Breast epithelium (tissue), 4 donors: ENCODE measurements around the gene KIF26B. TPM values are rescaled to one million over a fixed set of nuclear protein-coding genes. Genes with fewer than 3 reads are reported as not detected.

ENCODE experiments used
- DNase-seq, 2 donors: peaks; one replicate each; pipeline ENCODE4 v3.0.0-alpha.2; 2019; ENCODE audit warnings: low spot score in 2 of 2
- H3K27ac ChIP-seq, 2 donors: fragments of 200-600 bp; sonication (generic) in 1 of 2; one replicate each; pipeline ENCODE4 v1.5.1; 2016 to 2019; ENCODE audit warnings: mild to moderate bottlenecking in 1 of 2
- H3K27me3 ChIP-seq, 2 donors: fragments of 200-600 bp; sonication (generic) in 1 of 2; one replicate each; pipeline versions ENCODE4 v1.5.1 to v1.6.0; 2017 to 2019; ENCODE audit warnings: control low read depth in 1 of 2, mild to moderate bottlenecking in 1 of 2
- H3K36me3 ChIP-seq: fragments of 200-600 bp; one replicate; pipeline ENCODE4 v1.5.1; 2019
- H3K4me1 ChIP-seq, 2 donors: fragments of 200-600 bp; sonication (generic); one replicate each; pipeline ENCODE4 v1.5.1; 2016 to 2019; ENCODE audit warnings: control low read depth in 1 of 2
- H3K4me3 ChIP-seq, 3 donors: fragments of 200-600 bp; sonication (generic); 1 replicate in 2 of 3; 2 replicates in 1 of 3; pipeline ENCODE4 v1.5.1; 2016 to 2019; ENCODE audit warnings: mild to moderate bottlenecking in 3 of 3, moderate library complexity in 2 of 3
- H3K9me3 ChIP-seq, 2 donors: fragments of 200-600 bp; sonication (generic) in 1 of 2; one replicate each; pipeline ENCODE4 v1.5.1; 2016 to 2019; ENCODE audit warnings: control low read depth in 1 of 2
- POLR2A ChIP-seq: fragments of 450-650 bp; IDR thresholded peaks from one replicate; pipeline ENCODE4 v1.6.1; 2016; ENCODE audit warnings: antibody characterized with exemption, mild to moderate bottlenecking, moderate library complexity
- POLR2AphosphoS5 ChIP-seq, 3 donors: sonication (generic); formaldehyde crosslinking; IDR thresholded peaks; one replicate each; pipeline ENCODE4 v1.6.1; 2017; ENCODE audit warnings: antibody characterized with exemption in 3 of 3
- intact Hi-C: fragments of 100-400 bp; cut with DNase I; formaldehyde crosslinking; loops from one replicate; pipeline ENCODE4 v1.15.1; 2023; ENCODE audit warnings: low total_unique reads
- total RNA-seq, 3 donors: library from RNA; depleted of rRNA; stranded (reverse); fragments of >200 nt; gene quantifications; one replicate each; pipeline ENCODE4 v1.1.0, GENCODE V29; 2016
- TF ChIP-seq, protein P1 (sequence below), 3 donors: fragments of 450-650 bp; IDR thresholded peaks; one replicate each; pipeline ENCODE4 v1.5.1; 2016 to 2017; ENCODE audit warnings: antibody characterized with exemption in 3 of 3, mild to moderate bottlenecking in 3 of 3, moderate library complexity in 3 of 3

The KIF26B gene
- total RNA-seq, 3 donors from 2014 or later: 0.32 to 1.0 (median 0.33) TPM

DNA sequence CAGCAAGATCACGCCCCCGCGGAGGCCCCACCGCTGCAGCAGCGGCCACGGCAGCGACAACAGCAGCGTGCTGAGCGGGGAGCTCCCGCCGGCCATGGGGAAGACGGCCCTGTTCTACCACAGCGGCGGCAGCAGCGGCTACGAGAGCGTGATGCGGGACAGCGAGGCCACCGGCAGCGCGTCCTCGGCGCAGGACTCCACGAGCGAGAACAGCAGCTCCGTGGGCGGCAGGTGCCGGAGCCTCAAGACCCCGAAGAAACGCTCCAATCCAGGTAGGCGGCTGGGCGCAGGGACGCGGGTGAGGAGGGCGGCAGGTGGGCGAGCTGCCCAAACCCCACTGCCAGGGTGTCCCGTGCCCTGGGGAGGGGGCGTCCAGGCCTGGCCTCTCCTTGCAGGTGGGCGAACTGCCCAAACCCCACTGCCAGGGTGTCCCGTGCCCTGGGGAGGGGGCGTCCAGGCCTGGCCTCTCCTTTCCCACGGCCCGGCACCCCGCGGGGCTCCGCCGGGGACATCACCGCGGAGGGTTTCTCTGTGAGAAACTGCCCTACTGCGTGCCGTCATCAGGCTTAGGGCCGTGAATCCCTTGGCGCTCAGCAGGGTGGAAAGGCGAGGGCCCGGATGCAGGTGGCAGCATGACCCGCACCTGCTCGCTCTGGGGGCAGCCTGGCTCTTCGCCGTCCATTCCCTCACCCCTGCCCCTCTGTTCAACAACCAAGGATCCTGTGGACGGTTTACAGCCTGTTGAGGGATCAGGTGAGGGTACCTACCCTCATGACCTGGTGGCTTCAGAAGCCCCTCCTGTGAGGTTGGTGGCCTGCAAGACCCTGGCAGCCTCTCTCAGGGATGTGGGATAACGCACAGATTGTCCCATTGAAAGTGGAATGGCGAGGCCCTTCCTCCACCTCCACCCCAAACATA lies 534.0 kb downstream of the KIF26B start:
- no peaks in the 10 kb centered on the region for H3K4me1 ChIP-seq
- no peaks in the 10 kb centered on the region for H3K9me3 ChIP-seq
- no peak for DNase-seq
- H3K36me3 ChIP-seq: no peaks in the 10 kb centered on the region
- H3K27me3 ChIP-seq: no peaks in the 10 kb centered on the region
- H3K27ac ChIP-seq: no peak overlapping the region
- TF ChIP-seq POLR2AphosphoS5 (IDR thresholded peaks at IDR 0.05): no peak
- peak overlapping the region in 1 of 3 donors; percentile 37 for H3K4me3 ChIP-seq
- intact Hi-C loops: no loop called here

DNA sequence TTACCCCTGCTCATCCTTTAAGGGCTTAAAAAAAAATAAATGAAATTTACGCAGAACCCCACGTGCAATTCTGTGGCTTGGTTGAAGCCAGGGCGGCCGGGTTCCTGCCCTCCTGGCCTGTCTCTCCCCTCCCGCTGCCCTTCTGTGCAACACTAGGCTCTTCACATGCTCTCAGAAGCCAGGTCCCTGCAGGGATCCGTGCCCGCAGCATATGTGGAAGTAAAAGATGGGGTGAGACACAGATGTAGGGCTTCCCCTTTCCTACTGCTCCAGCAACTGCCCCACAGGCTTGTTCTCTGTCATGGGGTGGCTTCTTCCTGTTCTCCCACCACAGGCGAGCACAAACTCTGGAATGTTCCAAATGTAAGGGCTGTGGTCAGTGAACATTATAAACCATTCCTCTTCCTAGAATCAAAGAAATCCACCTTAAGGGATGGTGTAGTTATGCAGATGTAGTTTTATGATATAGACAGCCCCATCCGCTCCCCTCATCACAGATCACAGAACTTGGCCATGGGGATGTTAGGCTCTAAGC lies 535.4 kb downstream of the KIF26B start:
- Histone ChIP-seq H3K9me3 (no peaks in the 10 kb centered on the region), H3K36me3 (no peaks in the 10 kb centered on the region), H3K27ac (no peak overlapping the region), H3K27me3 (no peaks in the 10 kb centered on the region), H3K4me3 (no peak overlapping the region), H3K4me1 (no peaks in the 10 kb centered on the region)
- DNase-seq: no peak
- TF ChIP-seq, protein P1, sequence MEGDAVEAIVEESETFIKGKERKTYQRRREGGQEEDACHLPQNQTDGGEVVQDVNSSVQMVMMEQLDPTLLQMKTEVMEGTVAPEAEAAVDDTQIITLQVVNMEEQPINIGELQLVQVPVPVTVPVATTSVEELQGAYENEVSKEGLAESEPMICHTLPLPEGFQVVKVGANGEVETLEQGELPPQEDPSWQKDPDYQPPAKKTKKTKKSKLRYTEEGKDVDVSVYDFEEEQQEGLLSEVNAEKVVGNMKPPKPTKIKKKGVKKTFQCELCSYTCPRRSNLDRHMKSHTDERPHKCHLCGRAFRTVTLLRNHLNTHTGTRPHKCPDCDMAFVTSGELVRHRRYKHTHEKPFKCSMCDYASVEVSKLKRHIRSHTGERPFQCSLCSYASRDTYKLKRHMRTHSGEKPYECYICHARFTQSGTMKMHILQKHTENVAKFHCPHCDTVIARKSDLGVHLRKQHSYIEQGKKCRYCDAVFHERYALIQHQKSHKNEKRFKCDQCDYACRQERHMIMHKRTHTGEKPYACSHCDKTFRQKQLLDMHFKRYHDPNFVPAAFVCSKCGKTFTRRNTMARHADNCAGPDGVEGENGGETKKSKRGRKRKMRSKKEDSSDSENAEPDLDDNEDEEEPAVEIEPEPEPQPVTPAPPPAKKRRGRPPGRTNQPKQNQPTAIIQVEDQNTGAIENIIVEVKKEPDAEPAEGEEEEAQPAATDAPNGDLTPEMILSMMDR (IDR thresholded peaks at IDR 0.05): no peak
- TF ChIP-seq POLR2AphosphoS5 (IDR thresholded peaks at IDR 0.05) (no peak), POLR2A (no peak)
- intact Hi-C loops: no loop called here

DNA sequence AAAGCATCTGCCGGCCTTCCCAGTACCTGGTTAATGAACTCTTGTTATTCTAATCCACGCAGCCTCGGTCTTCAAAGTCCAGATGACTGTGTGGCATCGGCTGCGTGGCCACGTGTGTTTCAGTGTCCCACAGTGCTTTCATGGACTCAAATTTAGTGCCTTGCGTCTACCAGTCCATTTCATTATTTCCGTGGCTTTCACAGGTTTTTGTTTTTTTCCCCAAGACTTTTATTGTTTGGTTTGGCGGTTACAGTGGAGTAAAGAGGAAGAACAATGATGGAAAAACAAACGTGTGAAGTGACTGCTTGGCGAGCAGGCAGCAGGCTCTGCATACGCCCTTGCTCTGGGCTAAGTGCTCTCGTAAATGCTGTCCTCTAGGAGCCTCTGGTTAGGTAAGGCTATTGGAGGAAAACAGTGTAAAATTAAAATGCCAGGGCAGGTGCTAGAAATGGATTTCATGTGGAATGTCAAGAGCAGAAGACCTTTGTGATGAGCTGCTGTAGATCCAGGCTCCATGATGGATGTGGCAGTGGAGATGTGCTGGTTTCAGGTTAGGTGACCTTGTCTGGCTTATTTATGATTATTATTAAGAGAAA lies 536.3 kb downstream of the KIF26B start:
- DNase-seq: no peak

DNA sequence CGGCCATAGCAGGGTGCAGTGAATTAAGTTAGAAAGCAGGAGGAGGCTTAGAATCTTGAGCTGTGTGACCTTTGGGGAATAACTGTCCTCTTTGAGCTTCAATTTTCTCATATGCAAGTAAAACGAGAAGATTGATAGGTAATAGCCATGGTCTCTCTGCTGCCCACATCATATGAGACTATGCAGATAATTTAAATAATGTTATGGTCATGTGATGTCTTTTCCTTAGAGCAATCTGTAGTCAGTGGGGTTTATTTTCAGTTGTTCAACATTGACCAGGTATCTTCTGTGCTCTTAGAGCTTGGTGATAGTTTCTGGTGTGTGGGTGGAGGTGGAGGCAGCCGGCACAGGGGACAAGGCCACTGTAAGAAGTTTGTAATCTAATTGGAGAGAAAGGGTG lies 537.1 kb downstream of the KIF26B start:
- intact Hi-C loops: no loop called here
- DNase-seq: no peak
- H3K9me3 ChIP-seq: peaks cover 0 to 8% of the 10 kb centered on the region in 2 donors

More for the DNA sequence above, 536.3 kb downstream of the KIF26B start:
- TF ChIP-seq POLR2AphosphoS5 (IDR thresholded peaks at IDR 0.05) (no peak), POLR2A (no peak)
- TF ChIP-seq, protein P1 (IDR thresholded peaks at IDR 0.05): no peak
- H3K4me3 ChIP-seq: no peak overlapping the region
- no peak overlapping the region for H3K27ac ChIP-seq
- H3K9me3 ChIP-seq: peaks cover 0 to 2% of the 10 kb centered on the region in 2 donors
- H3K36me3 ChIP-seq: no peaks in the 10 kb centered on the region
- H3K4me1 ChIP-seq: no peaks in the 10 kb centered on the region
- intact Hi-C loops: no loop called here
- H3K27me3 ChIP-seq: no peaks in the 10 kb centered on the region

DNA sequence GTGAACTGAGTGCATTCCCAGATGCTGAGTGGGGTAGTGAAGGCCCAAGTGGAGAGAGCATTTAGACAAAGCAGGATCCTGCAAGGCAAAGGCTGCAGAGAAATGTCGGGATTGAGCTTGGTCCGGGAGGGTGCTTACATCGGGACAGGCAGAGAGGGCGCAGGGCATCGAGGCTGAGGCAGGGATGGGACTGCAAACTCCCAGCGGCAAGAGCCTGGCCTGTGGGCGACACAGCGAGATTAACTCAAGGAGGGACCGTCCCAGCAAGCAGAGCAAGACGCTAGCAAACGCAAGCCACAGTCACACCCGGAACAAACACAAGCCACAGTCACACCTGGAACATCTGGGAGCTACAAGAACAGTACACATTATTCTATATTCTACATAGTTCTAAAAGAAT lies 537.5 kb downstream of the KIF26B start:
- intact Hi-C loops: no loop called here
- Histone ChIP-seq H3K27me3 (no peaks in the 10 kb centered on the region), H3K27ac (no peak overlapping the region), H3K4me3 (no peak overlapping the region), H3K9me3 (peaks cover 0 to 8% of the 10 kb centered on the region in 2 donors), H3K4me1 (no peaks in the 10 kb centered on the region), H3K36me3 (no peaks in the 10 kb centered on the region)
- no peak for DNase-seq
- TF ChIP-seq, protein P1 (IDR thresholded peaks at IDR 0.05): no peak
- TF ChIP-seq POLR2AphosphoS5 (IDR thresholded peaks at IDR 0.05) (no peak), POLR2A (no peak)

More for the DNA sequence above, 537.1 kb downstream of the KIF26B start:
- no peaks in the 10 kb centered on the region for H3K27me3 ChIP-seq
- no peaks in the 10 kb centered on the region for H3K36me3 ChIP-seq
- TF ChIP-seq, protein P1 (IDR thresholded peaks at IDR 0.05): no peak
- TF ChIP-seq POLR2AphosphoS5 (IDR thresholded peaks at IDR 0.05) (no peak), POLR2A (no peak)
- no peak overlapping the region for H3K27ac ChIP-seq
- no peak overlapping the region for H3K4me3 ChIP-seq
- no peaks in the 10 kb centered on the region for H3K4me1 ChIP-seq
